ENCODE data around the gene IRX3. TPM values are rescaled to one million over a fixed set of nuclear protein-coding genes. Genes with fewer than 3 reads are reported as not detected.

Gene IRX3
- total RNA-seq, 1 experiment from 2014 or later = 2.4 TPM

GRCh38 chr16:54240271-54241129 lies 46.1 kb downstream of the IRX3 start:
- no peak overlapping the region for H2AFZ ChIP-seq (ENCODE audit: low read length)
- H3T11ph ChIP-seq (ENCODE audit: low read length) = no peak overlapping the region
- H3K18ac ChIP-seq (ENCODE audit: insufficient read length, low read depth, low read length) = no peak overlapping the region
- H4K20me1 ChIP-seq (ENCODE audit: control insufficient read depth, insufficient read depth, insufficient read length) = no peaks in the 10 kb centered on the region
- no peaks in the 10 kb centered on the region for H3K27me3 ChIP-seq (ENCODE audit: insufficient read depth, low read length)
- no peak overlapping the region for H4K91ac ChIP-seq (ENCODE audit: insufficient read length, low read depth, low read length)
- H3K27ac Mint-ChIP-seq = no peak overlapping the region
- H2BK20ac ChIP-seq (ENCODE audit: low read depth, low read length, poor library complexity, severe bottlenecking) = no peak overlapping the region
- H3K4me1 ChIP-seq (ENCODE audit: insufficient read depth, low read length) = no peaks in the 10 kb centered on the region
- no peak overlapping the region for H3K14ac ChIP-seq (ENCODE audit: insufficient read depth, low read length)
- no peak overlapping the region for H2BK12ac ChIP-seq (ENCODE audit: insufficient read length, low read depth, low read length)
- no peak overlapping the region for H3K4me3 Mint-ChIP-seq
- TF ChIP-seq, protein P1, sequence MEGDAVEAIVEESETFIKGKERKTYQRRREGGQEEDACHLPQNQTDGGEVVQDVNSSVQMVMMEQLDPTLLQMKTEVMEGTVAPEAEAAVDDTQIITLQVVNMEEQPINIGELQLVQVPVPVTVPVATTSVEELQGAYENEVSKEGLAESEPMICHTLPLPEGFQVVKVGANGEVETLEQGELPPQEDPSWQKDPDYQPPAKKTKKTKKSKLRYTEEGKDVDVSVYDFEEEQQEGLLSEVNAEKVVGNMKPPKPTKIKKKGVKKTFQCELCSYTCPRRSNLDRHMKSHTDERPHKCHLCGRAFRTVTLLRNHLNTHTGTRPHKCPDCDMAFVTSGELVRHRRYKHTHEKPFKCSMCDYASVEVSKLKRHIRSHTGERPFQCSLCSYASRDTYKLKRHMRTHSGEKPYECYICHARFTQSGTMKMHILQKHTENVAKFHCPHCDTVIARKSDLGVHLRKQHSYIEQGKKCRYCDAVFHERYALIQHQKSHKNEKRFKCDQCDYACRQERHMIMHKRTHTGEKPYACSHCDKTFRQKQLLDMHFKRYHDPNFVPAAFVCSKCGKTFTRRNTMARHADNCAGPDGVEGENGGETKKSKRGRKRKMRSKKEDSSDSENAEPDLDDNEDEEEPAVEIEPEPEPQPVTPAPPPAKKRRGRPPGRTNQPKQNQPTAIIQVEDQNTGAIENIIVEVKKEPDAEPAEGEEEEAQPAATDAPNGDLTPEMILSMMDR (conservative IDR thresholded peaks at IDR 0.05) = no peak
- no peak for DNase-seq
- no peak overlapping the region for H4K8ac ChIP-seq (replicated peaks; ENCODE audit: insufficient read length, low read depth, low read length)
- no peak overlapping the region for H3K27ac ChIP-seq (ENCODE audit: insufficient read length, low read depth, low read length)
- H3K9me3 ChIP-seq (ENCODE audit: control insufficient read depth, low read depth, low read length) = no peaks in the 10 kb centered on the region
- no peak overlapping the region for H3K9ac ChIP-seq (ENCODE audit: extremely low read depth, insufficient read length, low read length)
- no peak overlapping the region for H2AK5ac ChIP-seq (ENCODE audit: insufficient read length, low read length)
- no peak overlapping the region for H2BK120ac ChIP-seq (ENCODE audit: low read depth, low read length, poor library complexity, severe bottlenecking)
- no peak overlapping the region for H3K4ac ChIP-seq (ENCODE audit: low read depth, low read length)
- H3K36me3 Mint-ChIP-seq (ENCODE audit: insufficient read depth in 1 of 3, low read depth in 3 of 3) = peaks cover 0 to 3% (median 0%) of the 10 kb centered on the region in 3 experiments; a peak in 3 of 7 replicates
- no peak overlapping the region for H3K23ac ChIP-seq (ENCODE audit: insufficient read length, low read depth, low read length)
- no peak overlapping the region for H3K56ac ChIP-seq (ENCODE audit: insufficient read length, low read depth, low read length)
- H2BK15ac ChIP-seq (ENCODE audit: low read depth, low read length) = no peak overlapping the region
- WGBS (ENCODE audit: extremely low coverage, insufficient read length, low lambda C conversion rate) = no CpG with 5 or more reads among the region's 9 CpGs
- H3K9me3 Mint-ChIP-seq = peaks cover 0 to 3% of the 10 kb centered on the region in 2 experiments; a peak in 2 of 5 replicates
- no peaks in the 10 kb centered on the region for H3K79me1 ChIP-seq (ENCODE audit: insufficient read depth, low read depth, low read length, poor library complexity, severe bottlenecking)
- H3K23me2 ChIP-seq (ENCODE audit: insufficient read length, low read depth, low read length, poor library complexity, severe bottlenecking) = no peaks in the 10 kb centered on the region
- peaks cover 11 to 14% of the 10 kb centered on the region in 2 experiments for H3K4me1 Mint-ChIP-seq
- H4K5ac ChIP-seq (ENCODE audit: insufficient read length, low read depth, low read length) = no peak overlapping the region
- H3K27me3 Mint-ChIP-seq (ENCODE audit: low read depth) = peaks cover 5% of the 10 kb centered on the region
- no peak overlapping the region for H2BK5ac ChIP-seq (ENCODE audit: insufficient read length, low read length)
- H3K79me2 ChIP-seq (ENCODE audit: insufficient read depth, low read length) = no peaks in the 10 kb centered on the region
- no peak overlapping the region for H3K4me2 ChIP-seq (ENCODE audit: insufficient read depth, insufficient read length, low read length)
